Measurements from ENCODE around the gene PP2D1. TPM values are rescaled to one million over a fixed set of nuclear protein-coding genes. Genes with fewer than 3 reads are reported as not detected.

Gene PP2D1
- total RNA-seq, 1 experiment from 2014 or later, result not detected

- H3K36me3 ChIP-seq (ENCODE audit: control insufficient read depth in 1 of 2, insufficient read depth in 2 of 2, low read length in 2 of 2), result no peaks in the 10 kb centered on the region; a peak in 1 of 4 replicates
- H3K4me3 ChIP-seq (replicated peaks in 1 of 2; ENCODE audit: low read depth in 1 of 2, low read length in 2 of 2), result no peak overlapping the region
- H3K4me2 ChIP-seq (ENCODE audit: low read length), result no peak overlapping the region
- no peak overlapping the region for H2AFZ ChIP-seq (ENCODE audit: low read depth, low read length, poor library complexity, severe bottlenecking)
- no peaks in the 10 kb centered on the region for H3K27me3 ChIP-seq (ENCODE audit: insufficient read depth, low read length)
- H3K9me3 ChIP-seq (ENCODE audit: control insufficient read depth in 1 of 2, insufficient read depth in 1 of 2, low read depth in 1 of 2, low read length in 2 of 2), result no peaks in the 10 kb centered on the region
- intact Hi-C loops (cut with micrococcal nuclease), result no loop called here
- no peaks in the 10 kb centered on the region for H4K20me1 ChIP-seq (ENCODE audit: insufficient read depth)
- no TSS peak for BruUV-seq (replicated peaks)
- ATAC-seq (no peak), DNase-seq (ENCODE audit: low read depth, low spot score) (no peak)
- ChIA-PET RAD21 (ENCODE audit: low non-redundant PET in 1 of 2, low total read pairs in 2 of 2, uncharacterized antibody in 2 of 2, unreplicated experiment in 2 of 2) (no interaction called here), POLR2A (no interaction called here), CTCF (no interaction called here)
- no peaks in the 10 kb centered on the region for H3K9me2 ChIP-seq (ENCODE audit: insufficient read depth)
- no peaks in the 10 kb centered on the region for H3K4me1 ChIP-seq (ENCODE audit: control insufficient read depth in 1 of 2, insufficient read depth in 2 of 2, low read length in 2 of 2)
- H3K79me2 ChIP-seq (ENCODE audit: insufficient read depth, low read length), result no peaks in the 10 kb centered on the region
- H3K27ac ChIP-seq (ENCODE audit: low read depth, low read length), result no peak overlapping the region
- no peak for TF ChIP-seq ZBTB33 (IDR thresholded peaks at IDR 0.05; ENCODE audit: extremely low read depth, insufficient replicate concordance, low read length)
- no peak for TF ChIP-seq SRF (IDR thresholded peaks at IDR 0.05; ENCODE audit: low read depth)
- no peak for TF ChIP-seq EZH2 (IDR thresholded peaks at IDR 0.05)
- TF ChIP-seq SIN3A (IDR thresholded peaks at IDR 0.05; ENCODE audit: low read depth), result no peak
- no peak for TF ChIP-seq ZFX (IDR thresholded peaks at IDR 0.05)
- no peak for TF ChIP-seq ELF1 (IDR thresholded peaks at IDR 0.05; ENCODE audit: borderline replicate concordance, low read depth)
- no peak for TF ChIP-seq POLR2A (IDR thresholded peaks at IDR 0.05; ENCODE audit: borderline replicate concordance, extremely low read depth, insufficient read depth, insufficient read length)
- no peak for TF ChIP-seq ZNF274 (IDR thresholded peaks at IDR 0.05; ENCODE audit: low read depth, low read length)
- TF ChIP-seq YY1 (IDR thresholded peaks at IDR 0.05; ENCODE audit: extremely low read depth, insufficient replicate concordance, low read depth, low read length), result no peak
- TF ChIP-seq RAD21 (IDR thresholded peaks at IDR 0.05; ENCODE audit: low read depth), result no peak
- TF ChIP-seq CBX3 (IDR thresholded peaks at IDR 0.05; ENCODE audit: low read depth), result no peak
- TF ChIP-seq EZH2phosphoT487 (IDR thresholded peaks at IDR 0.05; ENCODE audit: borderline replicate concordance), result no peak
- TF ChIP-seq ATF3 (IDR thresholded peaks at IDR 0.05), result no peak
- no peak overlapping the region for H3K9ac ChIP-seq (ENCODE audit: low read length)
These were observed 4.1 kb downstream of the PP2D1 start for GRCh38 chr3:20007960-20008359.
